Testis (tissue), 3 donors: Measurements from ENCODE around the gene TBC1D32. TPM values are rescaled to one million over a fixed set of nuclear protein-coding genes. Genes with fewer than 3 reads are reported as not detected.

ENCODE experiments used
- DNase-seq: peaks from one replicate; pipeline ENCODE4 v3.0.0-alpha.2; 2019
- H3K27ac ChIP-seq, 2 donors: fragments of 200-600 bp; sonication (generic); one replicate each; pipeline ENCODE4 v1.5.1; 2019
- H3K27me3 ChIP-seq: fragments of 200-600 bp; sonication (generic); one replicate; pipeline ENCODE4 v1.5.1; 2019
- H3K36me3 ChIP-seq: fragments of 200-600 bp; sonication (generic); one replicate; pipeline ENCODE4 v1.5.1; 2017; ENCODE audit warnings: low read depth; ENCODE audit errors: missing control alignments
- H3K4me1 ChIP-seq: fragments of 200-600 bp; sonication (generic); one replicate; pipeline ENCODE4 v1.5.1; 2019
- H3K4me3 ChIP-seq, 2 donors: fragments of 200-600 bp; sonication (generic); one replicate each; pipeline ENCODE4 v1.5.1; 2017 to 2019
- H3K9me3 ChIP-seq: fragments of 200-600 bp; sonication (generic); one replicate; pipeline ENCODE4 v1.5.1; 2017
- POLR2A ChIP-seq: fragments of 450-650 bp; IDR thresholded peaks from one replicate; pipeline ENCODE4 v1.6.1; 2017; ENCODE audit warnings: antibody characterized with exemption, mild to moderate bottlenecking, moderate library complexity
- WGBS, 2 donors: methylation state at CpG; one replicate each; pipeline ENCODE4 v1.1.5; 2018; 5-methylcytosine and 5-hydroxymethylcytosine counted together
- intact Hi-C: fragments of 100-400 bp; cut with DNase I; formaldehyde crosslinking; loops from one replicate; pipeline ENCODE4 v1.15.1; 2023; ENCODE audit warnings: low total_unique reads
- polyA plus RNA-seq: library from polyadenylated mRNA; stranded (reverse); fragments of 350-450 nt; fragmentation: Illumina TruSeq; extraction: RNeasy Lipid Tissue Mini Kit (QIAGEN cat#74804); gene quantifications from one replicate; pipeline ENCODE4 v1.2.3, GENCODE V29; 2014; ENCODE audit warnings: low read depth, low replicate concordance; ENCODE audit not compliant: insufficient read depth
- total RNA-seq, 2 donors: library from RNA; depleted of rRNA; stranded (reverse); fragments of >200 nt; gene quantifications; one replicate each; pipeline ENCODE4 v1.2.3, GENCODE V29; 2016
- TF ChIP-seq, protein P1 (sequence below), 3 experiments: fragments of 450-650 bp in 2 of 3; fragments of 200-600 bp in 1 of 3; sonication (generic) in 1 of 3; IDR thresholded peaks; one replicate each; pipeline ENCODE4 v1.5.1; 2016 to 2019; ENCODE audit warnings: antibody characterized with exemption in 3 of 3, mild to moderate bottlenecking in 2 of 3, moderate library complexity in 1 of 3

TBC1D32 gene
- total and polyA plus RNA-seq, 3 donors from 2014 or later: 9.3 to 37.4 (median 22.1) TPM

DNA sequence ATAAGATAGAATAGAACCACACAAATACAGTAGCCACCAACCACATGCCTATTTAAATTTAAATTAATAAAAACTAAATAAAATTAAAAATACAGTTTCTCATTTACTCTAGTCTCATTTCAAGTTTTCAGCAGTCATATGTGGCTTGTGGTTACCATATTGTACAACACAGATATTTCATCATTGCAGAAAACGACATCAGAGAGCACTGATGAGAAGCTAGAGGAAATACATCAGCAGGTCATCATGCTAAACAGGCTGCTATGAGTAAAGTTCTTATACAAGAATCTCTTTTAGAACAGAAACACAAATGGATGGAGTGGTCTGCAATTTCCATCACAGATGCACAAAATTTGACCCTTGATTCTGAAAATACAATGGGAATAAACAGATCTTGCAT, 36.6 kb downstream of the TBC1D32 start:
- 73 to 88% methylated on average over 1 of the region's 1 CpG for WGBS, 2 donors
- no peaks in the 10 kb centered on the region for H3K27me3 ChIP-seq

GRCh38 chr6:121285041-121285440, 49.2 kb downstream of the TBC1D32 start:
- TF ChIP-seq POLR2A: no peak
- TF ChIP-seq, protein P1, sequence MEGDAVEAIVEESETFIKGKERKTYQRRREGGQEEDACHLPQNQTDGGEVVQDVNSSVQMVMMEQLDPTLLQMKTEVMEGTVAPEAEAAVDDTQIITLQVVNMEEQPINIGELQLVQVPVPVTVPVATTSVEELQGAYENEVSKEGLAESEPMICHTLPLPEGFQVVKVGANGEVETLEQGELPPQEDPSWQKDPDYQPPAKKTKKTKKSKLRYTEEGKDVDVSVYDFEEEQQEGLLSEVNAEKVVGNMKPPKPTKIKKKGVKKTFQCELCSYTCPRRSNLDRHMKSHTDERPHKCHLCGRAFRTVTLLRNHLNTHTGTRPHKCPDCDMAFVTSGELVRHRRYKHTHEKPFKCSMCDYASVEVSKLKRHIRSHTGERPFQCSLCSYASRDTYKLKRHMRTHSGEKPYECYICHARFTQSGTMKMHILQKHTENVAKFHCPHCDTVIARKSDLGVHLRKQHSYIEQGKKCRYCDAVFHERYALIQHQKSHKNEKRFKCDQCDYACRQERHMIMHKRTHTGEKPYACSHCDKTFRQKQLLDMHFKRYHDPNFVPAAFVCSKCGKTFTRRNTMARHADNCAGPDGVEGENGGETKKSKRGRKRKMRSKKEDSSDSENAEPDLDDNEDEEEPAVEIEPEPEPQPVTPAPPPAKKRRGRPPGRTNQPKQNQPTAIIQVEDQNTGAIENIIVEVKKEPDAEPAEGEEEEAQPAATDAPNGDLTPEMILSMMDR (IDR thresholded peaks at IDR 0.05): no peak
- intact Hi-C loops: no loop called here
- DNase-seq: no peak

More for the DNA sequence above, 36.6 kb downstream of the TBC1D32 start:
- intact Hi-C loops: no loop called here
- Histone ChIP-seq H3K27ac (no peak overlapping the region), H3K9me3 (no peaks in the 10 kb centered on the region), H3K36me3 (no peaks in the 10 kb centered on the region), H3K4me1 (no peaks in the 10 kb centered on the region), H3K4me3 (no peak overlapping the region)
- no peak for DNase-seq
- no peak for TF ChIP-seq POLR2A
- TF ChIP-seq, protein P1 (IDR thresholded peaks at IDR 0.05): no peak

DNA sequence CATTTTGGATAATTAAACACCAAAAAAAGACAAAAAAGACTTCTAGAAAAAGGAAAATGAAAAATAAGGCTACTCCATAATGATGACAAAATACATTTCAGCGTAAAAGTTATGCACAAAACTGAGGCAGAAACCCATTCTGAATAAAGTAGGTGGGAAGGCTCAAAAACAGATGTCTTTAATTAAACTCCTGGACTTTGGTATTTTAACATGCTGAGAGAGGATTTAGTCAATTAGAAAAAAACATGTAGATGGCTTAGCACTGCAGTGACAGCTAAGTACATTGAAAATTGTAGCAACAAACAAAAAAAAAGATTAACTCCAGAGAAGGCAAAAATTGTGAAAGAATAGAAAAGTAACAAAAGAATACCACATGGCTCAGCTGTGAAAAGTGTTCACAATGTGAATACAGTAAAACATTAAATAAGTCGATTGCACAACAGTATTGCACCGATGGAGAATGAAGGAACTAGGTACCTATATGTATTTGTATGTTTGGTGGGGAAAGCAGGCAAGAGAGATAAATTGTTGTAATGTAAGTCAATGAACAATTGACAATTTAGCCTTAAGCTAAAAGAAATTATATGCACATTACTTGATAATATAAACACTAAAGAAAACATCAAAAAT, 59.5 kb downstream of the TBC1D32 start:
- no peaks in the 10 kb centered on the region for H3K27me3 ChIP-seq
- no peaks in the 10 kb centered on the region for H3K9me3 ChIP-seq
- no peak for DNase-seq
- no peaks in the 10 kb centered on the region for H3K4me1 ChIP-seq
- WGBS, 2 donors: 93 to 94% methylated on average over 3 of the region's 3 CpGs
- TF ChIP-seq POLR2A: no peak
- TF ChIP-seq, protein P1 (IDR thresholded peaks at IDR 0.05): no peak
- H3K4me3 ChIP-seq: no peak overlapping the region
- no peak overlapping the region for H3K27ac ChIP-seq
- no peaks in the 10 kb centered on the region for H3K36me3 ChIP-seq
- intact Hi-C loops: no loop called here

More at GRCh38 chr6:121285041-121285440, 49.2 kb downstream of the TBC1D32 start:
- H3K36me3 ChIP-seq: no peaks in the 10 kb centered on the region
- no peak overlapping the region for H3K4me3 ChIP-seq
- WGBS, 2 donors: 94 to 97% methylated on average over 1 of the region's 1 CpG
- H3K27me3 ChIP-seq: no peaks in the 10 kb centered on the region
- no peak overlapping the region for H3K27ac ChIP-seq
- no peaks in the 10 kb centered on the region for H3K4me1 ChIP-seq
- H3K9me3 ChIP-seq: no peaks in the 10 kb centered on the region

DNA sequence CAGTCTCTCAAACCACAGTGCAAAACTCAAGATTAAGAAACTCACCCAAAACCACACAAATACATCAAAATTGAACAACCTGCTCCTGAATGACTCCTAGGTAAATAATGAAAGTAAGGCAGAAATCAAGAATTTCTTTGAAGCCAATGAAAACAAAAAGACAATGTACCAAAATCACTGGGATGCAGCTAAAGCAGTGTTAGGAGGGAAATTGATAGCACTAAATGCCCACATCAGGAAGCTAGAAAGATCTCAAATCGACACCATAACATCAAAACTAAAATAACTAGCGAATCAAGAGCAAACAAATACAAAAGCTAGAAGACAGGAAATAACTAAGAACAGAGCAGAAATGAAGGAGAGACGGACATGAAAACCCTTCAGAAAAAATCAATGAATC, 70.5 kb downstream of the TBC1D32 start:
- Histone ChIP-seq H3K27me3 (no peaks in the 10 kb centered on the region), H3K9me3 (no peaks in the 10 kb centered on the region), H3K4me1 (no peaks in the 10 kb centered on the region), H3K36me3 (no peaks in the 10 kb centered on the region), H3K27ac (no peak overlapping the region), H3K4me3 (no peak overlapping the region)
- no peak for DNase-seq
- TF ChIP-seq, protein P1 (IDR thresholded peaks at IDR 0.05): no peak
- no peak for TF ChIP-seq POLR2A
- WGBS, 2 donors: 95 to 96% methylated on average over 3 of the region's 3 CpGs
- intact Hi-C loops: no loop called here

GRCh38 chr6:121260651-121261102, 73.6 kb downstream of the TBC1D32 start:
- no peak overlapping the region for H3K4me3 ChIP-seq
- no peaks in the 10 kb centered on the region for H3K9me3 ChIP-seq
- TF ChIP-seq, protein P1 (IDR thresholded peaks at IDR 0.05): no peak
- TF ChIP-seq POLR2A: no peak
- no peaks in the 10 kb centered on the region for H3K36me3 ChIP-seq
- no peaks in the 10 kb centered on the region for H3K27me3 ChIP-seq
- no peak for DNase-seq
- no peak overlapping the region for H3K27ac ChIP-seq
- H3K4me1 ChIP-seq: no peaks in the 10 kb centered on the region
- intact Hi-C loops: no loop called here
- WGBS, 2 donors: 91 to 100% methylated on average over 2 to 9 of the region's 9 CpGs
